GM19467 (cell line): ENCODE data around the gene RYR2.
A peak's percentile ranks its signal among the peaks of the same experiment; 100 is the strongest.

Experiments
- ATAC-seq: cut with Tn5 transposase; IDR thresholded peaks from one replicate; pipeline ENCODE4 v1.9.1; 2021; ENCODE audit warnings: mild to moderate bottlenecking, moderate library complexity; ENCODE audit not compliant: unreplicated experiment

Gene RYR2

DNA sequence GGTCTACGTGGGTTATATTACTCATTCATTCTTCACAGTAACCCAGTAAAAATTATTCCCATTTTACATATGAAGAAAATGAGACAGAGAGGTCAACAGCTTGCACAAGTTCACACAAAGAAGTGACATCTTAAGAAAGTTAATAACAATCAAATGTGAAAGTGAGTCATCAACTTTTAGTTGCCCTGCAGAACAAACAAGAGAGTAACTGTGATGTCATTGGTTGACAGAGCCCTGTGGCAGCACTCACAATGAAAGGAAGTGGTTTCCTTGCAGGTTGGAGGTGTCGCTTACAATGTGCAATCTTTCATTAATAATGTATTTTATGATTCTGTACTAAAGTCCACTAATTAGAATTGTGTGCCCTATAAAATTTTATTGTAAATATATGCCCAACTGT lies 369.6 kb downstream of the RYR2 start:
- ATAC-seq, result no peak

DNA sequence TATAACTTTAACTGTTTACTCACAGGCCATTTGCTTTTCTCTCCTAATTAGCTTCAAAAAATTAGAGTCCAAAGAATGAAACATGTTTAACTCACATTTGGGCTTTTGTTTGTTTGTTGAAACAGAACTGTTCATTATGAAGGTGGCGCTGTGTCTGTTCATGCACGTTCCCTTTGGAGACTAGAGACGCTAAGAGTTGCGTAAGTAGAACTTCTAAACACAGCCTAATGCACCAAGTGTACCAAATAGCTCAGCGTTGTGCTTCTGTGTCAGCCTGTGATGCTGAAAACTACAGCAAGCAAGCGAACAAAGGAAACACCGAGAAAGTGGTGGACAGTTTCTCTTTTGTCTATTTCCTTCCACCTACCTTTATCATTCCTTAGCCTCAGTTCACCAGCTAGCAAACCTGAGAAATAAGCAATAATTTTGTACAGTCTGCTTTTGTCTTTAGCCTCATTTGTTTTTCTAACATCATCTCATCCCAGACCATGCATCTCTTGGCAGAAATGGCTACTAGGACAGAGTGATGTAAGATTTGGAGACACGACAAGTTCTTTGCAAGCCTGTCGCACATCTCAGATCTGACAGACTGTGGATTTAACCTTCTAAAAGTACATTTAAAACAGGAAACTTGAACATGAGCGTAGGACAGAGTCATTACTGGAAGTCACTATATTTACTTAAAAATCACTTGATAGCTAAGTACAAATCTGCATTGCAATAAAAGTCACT lies 375.1 kb downstream of the RYR2 start:
- no peak for ATAC-seq

DNA sequence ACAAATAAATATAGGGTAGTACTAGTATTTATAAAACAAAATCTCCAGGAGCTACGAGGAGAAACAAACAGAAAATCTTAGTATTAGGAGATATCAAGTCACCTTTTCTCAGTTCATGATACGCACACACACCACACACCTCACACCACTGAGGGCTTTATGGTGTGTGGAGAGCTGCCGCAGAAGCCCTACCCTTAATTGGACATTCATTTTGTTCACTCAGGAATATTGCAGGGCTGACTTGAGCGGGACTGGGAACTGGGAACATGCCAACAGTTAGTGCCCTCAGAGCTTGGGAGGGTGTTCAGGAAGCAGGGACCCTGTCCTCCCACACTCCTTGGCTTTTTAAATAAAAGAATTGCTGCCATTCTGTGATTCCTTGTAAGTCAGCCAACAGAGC lies 386.8 kb downstream of the RYR2 start:
- ATAC-seq, result no peak

DNA sequence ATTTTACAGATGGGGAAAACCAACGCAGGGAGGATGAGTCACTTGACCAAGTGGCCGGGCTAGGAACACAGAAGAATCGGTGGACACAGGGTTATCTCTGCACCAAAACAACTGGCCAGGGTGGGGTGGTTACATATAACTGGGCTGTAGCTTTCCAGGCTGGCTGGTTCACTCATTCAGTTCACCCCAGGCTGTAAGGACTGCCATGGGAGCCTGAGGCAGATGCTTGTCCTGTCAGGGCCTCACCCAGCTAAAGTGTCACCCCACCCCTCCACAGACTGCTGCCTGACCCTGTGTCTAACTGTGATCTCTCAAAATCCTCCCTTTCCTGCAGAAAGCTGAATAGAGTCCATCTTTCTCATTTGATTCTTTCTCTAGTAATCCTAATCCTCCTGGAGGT lies 387.3 kb downstream of the RYR2 start:
- no peak for ATAC-seq

DNA sequence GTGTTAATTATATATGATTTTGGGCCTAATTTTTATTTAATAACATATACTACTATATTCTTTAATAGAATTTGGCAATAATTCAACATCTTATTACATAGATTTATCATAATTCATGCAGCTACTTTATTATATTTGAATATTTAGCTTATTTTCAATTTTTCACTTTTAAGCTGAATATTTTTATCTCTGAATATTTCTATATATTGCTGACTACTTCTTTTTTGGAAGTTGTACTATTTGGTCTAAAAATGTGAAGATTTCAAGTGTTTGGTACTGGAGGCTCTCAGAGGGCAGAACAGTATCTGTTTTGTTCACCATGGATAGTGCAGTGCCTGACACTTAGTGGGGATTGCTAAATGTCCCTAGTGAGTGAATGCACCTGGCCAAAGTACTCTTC lies 389.5 kb downstream of the RYR2 start:
- no peak for ATAC-seq

DNA sequence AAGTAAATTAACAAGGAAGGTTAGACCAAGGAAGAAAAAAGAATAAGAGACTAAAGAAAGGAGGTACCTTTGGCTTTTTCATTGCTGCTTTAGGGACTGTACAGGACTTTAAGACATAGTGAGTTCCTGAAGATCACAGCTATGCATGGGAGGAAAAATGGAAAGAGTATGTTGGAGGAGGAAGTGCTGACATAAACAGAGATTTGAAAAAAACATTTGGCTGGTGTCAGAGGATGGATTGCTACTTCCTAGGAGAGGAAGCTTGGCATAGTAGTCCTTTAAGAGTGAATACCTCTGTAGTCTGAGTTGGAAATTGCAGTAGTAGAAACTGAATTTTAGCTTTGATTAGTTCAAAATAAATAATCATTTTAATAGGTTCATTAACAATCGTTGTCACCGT lies 398.4 kb downstream of the RYR2 start:
- ATAC-seq, result no peak

DNA sequence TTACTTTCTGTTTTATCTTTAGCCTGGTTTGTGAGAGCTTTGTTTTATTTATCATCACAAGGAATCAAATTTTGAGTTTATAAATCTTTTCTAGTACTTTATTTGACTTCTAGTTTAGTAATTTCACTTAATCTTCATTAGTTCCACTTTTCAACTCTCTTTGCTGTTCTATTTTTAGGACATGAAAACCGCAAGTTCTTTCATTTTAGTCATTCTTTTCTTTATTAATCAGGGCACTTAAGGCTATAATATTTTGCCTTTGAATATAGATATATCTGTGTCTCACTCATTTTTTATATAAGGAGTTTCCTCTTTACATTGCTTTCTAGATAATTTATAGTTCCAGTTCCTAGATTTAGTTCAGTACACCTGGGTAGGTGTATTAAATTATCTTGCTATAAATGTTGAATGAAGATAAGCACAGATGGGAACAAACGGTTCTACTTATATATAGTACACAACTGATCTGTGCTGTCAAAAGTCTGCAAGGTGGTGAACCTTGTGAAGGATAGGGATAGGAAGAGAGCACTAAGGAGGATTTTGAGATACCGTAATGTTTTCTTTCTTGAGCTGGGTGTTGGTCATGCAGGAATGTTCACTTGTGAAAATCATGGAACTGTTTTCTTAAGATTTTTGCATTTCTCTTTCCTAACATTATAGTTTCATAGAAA lies 402.3 kb downstream of the RYR2 start:
- ATAC-seq, result no peak

DNA sequence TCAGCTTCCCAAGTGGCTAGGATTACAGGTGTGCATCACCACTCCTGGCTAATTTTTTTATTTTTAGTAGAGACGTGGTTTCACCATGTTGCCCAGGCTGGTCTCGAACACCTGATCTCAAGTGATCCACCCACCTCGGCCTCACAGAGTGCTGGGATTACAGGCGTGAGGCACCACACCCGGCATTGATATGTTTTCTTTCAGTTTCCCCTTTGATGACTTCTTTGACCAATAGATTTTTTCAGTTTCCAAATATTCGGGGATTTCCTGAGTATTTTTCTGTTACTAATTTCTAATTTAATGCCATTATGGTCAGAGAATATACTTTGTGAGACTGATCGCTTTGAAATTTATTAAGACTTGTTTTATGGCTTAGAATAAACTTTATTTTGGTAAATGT lies 406.1 kb downstream of the RYR2 start:
- no peak for ATAC-seq

DNA sequence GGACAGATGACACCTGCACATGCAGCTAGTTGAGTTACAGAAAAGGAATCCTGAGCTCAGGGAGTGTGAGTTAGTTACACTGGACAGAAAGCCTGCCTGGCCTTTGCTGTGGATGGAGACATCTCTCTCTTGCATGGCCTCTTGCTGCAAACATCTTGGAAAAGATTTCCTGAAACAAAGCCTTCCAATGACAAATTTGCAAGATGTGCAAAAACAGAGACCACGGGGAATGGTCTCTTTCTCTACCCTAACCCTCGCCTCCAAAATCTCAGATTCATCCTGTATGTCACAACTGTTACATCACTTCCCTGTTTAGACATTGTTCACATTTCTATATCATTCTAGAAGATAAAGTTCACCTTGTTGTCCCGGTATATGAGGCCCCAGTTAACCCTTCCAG lies 415.6 kb downstream of the RYR2 start:
- ATAC-seq, result no peak

DNA sequence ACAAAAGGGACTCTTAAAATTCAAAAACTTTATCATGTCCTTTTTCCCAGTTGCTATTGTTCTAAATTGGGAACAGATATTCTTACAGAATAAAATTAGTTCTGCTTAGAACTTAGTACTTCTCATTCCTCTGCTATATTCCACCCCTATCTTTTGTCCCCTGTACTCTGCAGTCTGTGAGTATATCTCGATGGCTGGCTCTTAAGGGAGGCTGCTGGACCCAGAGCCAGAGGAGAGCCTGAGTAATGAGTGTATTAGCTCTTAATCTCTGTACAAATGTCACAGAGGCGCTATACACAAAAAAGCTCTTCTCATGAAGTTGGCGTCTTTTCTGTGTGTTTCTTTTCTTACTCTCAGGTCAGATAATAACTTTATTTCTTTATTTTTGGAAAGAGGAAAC lies 425.3 kb downstream of the RYR2 start:
- no peak for ATAC-seq

DNA sequence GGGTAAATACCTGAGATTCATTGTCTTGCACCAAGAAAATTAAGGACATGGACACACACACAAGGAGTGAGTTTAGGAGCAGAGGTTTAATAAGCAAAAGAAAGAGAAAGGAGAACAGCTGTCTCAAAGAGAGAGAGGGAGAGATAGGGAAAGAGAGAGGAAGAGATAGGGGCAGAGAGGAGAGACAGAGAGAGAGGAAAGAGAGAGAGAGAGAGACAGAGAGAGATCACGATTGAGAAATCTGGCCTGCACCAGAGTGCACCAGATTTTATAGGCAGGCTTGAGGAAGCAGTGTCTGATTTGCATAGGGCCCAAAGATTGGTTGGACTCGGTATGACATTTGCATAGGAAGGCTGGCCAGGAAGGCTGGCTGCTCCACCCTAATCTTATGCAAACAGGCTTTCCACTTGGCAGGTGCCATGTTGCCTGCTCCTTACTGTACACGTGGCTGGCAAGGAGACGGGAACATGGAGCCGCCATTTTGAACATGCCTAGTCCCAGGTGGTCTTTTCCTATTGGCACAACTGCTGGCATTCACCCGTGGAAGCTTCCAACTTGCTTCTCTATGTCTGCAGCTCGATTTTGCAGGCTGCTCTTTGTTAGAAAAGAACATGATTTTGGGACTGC lies 428.8 kb downstream of the RYR2 start:
- no peak for ATAC-seq

DNA sequence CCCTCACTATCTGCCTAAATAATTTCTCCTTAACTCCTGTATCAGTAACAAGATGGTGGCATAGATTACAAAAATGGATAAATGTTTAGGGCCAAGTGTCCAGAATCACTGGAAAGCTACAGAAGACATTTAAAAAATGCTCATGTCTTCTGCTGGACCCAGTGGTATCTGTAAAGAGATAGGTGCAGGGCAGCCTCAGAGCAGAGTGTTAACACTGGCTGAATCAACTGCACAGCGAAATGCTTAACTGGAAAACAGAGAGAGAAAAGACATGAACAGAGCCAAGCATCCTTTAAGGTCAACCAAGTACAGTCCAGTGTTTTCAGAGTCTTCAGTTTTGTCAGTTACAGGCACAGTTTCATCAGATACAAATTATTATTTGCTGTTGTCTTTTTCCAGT lies 429.4 kb downstream of the RYR2 start:
- no peak for ATAC-seq

DNA sequence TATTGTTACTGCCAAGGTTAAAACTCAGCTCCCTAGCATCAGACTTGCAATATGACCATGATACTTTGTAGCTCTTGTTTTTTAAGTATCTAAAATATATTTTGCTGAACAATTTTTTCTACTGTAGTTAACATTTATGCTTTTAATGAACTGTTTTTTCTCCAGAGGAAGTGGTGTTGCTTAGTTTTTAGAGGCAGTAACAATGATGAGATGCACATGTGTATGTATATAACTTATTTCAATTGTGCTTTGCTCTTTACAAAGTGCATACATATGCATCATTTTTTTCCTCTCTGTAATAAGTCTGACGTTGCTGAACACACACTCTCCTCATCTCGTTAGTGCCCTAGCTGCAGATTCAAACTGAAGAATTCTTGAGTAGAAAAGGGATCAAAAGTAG lies 430.0 kb downstream of the RYR2 start:
- ATAC-seq, result no peak

DNA sequence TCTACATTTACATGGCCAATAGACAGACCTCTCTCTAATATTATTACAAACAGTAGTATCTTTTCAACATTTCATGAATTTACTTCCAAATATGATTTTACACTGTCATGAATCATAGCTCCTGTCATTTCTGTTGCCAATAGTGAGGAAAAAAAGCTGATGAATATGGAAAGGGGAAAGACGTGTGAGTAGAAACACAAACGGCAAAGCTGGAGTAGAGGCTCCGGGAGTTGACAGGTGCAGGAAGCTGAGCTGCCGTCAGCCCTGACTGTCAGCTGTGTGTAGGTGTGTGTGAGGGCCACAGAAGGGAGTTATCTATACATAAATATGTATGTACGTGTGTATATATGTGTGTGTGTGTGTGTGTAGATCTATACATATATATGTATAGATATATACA lies 431.9 kb downstream of the RYR2 start:
- ATAC-seq, result no peak

DNA sequence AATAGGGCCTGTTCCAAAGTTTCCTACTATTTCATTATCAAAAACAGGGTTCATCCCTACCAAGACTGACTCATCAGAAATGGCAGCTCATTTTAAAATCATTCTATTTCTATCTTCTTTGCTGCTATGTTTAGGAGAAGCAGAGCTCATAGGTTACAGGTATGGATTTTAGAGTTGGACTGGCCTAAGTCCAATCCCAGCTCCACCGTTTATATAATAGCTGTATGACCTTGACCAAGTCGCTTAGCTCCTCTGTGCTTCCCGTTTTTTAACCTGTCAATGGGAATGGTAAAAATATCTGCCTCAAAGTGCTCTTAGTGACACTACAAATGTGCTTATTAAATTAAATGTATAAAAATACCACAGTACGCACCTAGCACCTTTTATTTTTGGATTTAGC lies 436.1 kb downstream of the RYR2 start:
- no peak for ATAC-seq

DNA sequence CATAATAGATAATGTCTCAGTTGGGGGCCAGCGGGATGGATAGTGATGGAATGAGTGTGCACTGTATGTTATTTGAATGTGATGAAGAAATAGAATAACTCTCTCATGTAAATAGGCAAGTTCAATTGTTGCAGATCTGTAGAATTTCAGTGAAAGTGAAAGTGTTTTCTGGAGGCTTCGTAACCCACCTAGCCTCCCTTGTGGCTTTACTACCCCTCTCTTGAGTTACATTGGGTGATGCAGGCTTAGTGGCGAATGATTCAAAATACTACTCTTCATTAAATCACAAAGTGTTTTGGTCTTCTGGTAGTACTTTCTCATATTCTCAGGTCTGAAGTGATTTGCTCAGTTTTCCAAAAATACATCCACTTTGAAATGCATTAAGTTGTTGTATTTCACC lies 436.9 kb downstream of the RYR2 start:
- ATAC-seq, result no peak

DNA sequence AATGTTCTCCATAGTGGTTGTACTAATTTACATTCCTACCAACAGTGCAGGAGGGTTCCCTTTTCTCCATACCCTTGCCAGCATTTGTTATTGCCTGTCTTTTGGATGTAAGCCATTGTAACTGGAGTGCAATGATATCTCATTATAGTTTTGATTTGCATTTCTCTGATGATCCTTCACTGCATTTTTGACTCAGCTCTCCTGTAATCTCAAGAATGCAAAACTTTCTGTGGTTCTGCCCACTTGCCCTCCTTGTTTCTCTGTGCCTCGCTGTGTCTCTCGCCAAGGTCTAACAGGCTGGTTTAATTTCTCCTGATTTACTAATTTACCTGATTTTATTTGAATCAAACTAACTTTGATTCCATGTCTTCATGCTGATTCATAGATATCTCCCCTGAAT lies 440.8 kb downstream of the RYR2 start:
- ATAC-seq, result no peak

DNA sequence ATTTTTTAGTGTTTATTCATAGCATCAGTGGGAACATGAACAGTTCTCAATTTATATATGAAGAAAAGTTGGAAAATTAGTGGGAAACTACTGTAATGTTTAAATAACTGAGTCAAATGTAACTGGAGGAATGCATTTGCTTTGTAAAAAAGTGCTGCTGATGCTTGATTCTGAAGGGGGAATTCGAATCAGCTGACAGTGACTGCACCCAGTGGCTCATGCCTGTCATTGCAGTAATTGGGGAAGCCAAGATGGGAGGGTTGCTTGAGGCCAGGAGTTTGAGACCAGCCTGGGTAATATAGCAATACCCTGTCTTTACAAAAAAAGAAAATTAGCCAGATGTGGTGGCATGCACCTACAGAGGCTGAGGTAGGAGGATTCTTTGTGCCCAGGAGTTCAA lies 450.4 kb downstream of the RYR2 start:
- no peak for ATAC-seq

DNA sequence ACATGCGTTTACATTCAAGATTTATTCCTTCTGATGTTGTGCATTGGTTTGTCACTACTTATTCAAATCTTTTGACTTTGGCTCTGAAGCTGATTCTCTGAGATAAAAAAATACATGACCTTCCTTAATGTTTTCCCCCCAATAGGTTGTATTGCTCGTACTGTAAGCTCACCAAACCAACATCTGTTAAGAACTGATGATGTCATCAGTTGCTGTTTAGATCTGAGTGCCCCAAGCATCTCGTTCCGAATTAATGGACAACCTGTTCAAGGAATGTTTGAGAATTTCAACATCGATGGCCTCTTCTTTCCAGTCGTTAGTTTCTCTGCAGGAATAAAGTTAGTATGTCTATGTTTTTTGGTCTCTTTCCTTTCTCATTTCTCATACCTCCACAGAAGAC lies 458.6 kb downstream of the RYR2 start:
- no peak for ATAC-seq

DNA sequence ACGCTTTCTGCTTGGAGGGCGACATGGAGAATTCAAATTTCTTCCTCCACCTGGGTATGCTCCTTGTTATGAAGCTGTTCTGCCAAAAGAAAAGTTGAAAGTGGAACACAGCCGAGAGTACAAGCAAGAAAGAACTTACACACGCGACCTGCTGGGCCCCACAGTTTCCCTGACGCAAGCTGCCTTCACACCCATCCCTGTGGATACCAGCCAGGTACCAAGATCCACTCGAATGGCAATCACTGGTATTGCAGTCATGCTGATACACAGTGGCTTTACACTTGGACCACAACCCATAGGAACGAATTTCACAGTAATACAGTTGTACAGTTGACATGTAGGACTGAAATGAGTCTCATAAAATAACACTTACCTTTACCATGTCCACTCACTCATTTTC lies 461.3 kb downstream of the RYR2 start:
- no peak for ATAC-seq

DNA sequence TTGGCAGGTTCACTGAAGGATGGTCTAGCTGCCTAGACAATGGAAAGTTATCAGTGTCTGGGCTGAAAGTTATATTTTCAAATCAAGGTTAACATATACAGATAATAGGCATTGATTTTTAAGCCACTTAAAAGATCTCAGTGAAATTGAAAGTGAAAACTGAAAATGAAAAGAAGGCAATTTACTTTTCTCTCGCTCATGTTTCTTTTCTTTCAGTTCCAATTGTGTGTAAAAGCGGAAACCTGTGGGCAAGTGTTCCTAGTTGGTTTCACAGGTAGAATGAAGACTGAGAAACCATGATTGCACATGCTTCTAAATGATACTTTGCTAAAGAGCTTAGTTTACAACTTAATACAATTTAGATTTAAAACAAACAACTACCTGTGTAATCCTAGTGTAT lies 465.0 kb downstream of the RYR2 start:
- peak; percentile 95 for ATAC-seq

DNA sequence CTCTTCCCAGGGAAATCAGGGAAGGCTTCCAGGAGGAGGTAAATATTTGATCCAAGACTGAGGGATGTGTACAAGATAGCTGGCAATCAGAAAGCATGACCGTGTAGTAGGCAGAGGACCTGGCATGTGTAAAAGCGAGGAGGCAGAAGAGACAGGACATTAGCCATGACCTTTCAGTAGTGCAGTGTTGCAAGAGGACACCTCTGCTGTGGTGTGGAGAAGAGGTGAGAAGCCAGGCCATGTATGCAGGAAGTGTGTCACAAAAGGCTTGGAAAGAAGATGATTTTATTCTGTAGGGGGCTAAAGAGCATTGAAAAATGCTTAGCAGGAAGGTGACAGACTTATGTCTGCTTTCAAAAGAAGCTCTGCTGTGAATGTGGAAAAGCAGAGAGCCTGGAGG lies 467.8 kb downstream of the RYR2 start:
- ATAC-seq, result no peak
